Measurements from ENCODE around the gene SMIM8.
"Not testable (repeated sequence)": the region's sequence is repeated elsewhere in the genome, so short reads cannot be mapped to it uniquely, and the experiment has no call there.

SMIM8 gene, protein sequence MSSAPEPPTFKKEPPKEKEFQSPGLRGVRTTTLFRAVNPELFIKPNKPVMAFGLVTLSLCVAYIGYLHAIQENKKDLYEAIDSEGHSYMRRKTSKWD

DNA sequence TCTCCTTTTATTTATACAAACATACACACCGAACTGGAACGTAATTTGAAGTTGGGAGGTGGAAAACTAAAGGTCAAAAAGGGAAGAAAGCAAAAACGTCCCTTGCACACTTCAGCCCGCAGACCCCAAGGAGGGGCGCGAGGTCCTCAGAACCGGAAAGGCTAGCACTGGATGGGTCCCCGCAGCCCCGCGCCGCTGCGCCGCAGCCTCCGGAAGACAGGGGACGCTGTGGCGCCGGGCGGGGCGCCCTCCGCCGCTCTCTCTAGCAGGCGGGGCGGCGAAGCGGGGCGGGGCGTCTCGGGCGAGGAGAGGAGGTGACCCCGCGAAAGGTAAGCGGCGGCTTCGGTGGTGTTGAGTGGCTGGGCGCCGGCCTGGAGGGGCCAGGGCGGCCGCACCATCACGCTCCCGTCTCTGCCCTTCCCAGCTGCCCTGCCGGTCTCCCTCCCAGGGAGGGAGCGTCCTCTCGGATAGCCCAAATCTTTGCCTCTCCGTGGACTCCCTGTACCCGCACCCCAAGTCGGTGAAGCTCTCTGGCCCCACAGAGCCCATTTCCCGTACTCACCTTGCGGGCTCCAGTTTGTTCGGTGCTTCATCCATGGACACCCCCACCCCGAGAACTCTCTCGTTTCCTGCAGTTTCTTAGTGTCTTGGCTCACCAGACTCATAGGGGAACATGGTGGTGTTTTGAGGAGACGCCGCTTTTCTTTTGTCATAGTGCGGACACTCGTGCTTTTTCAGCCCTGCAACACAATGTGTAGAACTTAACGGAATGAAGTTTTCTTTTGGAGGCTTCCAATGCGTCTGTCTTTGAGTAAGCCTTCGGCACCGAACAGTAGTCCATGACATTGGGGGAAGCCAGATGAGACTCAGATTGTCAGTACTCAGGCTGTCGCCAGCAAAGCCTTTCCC lies at the start of gene SMIM8:
Gene SMIM8, plus strand, starts transcription at position 285 of the 909 bp plus-strand sequence. CDS start 14,444 bp downstream, outside the sequence.
- DNase-seq: peak; percentile 55

DNA sequence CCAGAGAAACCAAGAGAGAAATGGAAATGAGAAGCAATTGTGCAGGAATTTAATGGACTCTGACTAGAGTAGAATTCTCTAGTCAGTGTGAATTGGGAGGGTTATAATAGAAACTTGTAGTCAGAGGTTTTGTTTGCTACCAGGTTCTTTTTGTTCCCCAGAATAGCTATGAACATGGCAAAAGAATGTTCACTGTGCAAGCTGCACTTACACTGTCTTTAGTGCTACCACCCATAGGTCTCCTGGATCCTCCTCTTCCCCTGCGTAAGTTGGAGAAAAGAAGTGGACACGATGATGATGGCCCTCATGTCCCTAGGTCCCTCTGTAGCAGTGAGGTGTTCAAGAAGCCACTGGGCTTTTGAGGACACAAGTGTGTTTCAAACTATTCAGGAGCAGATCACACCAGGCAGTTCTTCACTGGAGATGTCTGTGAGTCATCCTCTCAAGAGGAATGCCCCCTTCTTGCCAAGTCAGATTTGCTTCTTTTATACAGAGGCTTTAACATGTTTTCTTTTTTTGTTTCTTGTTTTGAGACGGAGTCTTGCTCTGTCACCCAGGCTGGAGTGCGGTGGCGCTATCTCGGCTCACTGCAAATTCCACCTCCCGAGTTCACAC lies 47.6 kb upstream of the SMIM8 start:
- no peak for DNase-seq

DNA sequence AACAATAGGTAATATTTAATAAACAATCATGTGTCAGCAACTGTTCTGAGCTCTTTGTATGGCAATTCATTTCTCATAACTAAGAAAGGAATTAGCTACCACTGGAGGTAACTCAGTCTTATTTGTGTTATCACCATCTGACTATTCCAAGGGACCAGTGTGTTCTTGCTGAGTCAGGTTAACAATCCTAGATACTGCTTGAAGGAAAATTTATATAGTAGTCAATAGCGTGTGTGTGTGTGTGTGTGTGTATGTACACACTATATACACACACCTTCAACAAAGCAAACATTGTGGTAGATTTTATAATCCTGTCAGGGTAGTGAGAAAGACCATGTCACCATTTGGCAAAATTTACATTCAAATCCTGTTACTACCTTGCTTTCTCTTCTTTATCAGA lies 45.8 kb upstream of the SMIM8 start:
- no peak for DNase-seq

DNA sequence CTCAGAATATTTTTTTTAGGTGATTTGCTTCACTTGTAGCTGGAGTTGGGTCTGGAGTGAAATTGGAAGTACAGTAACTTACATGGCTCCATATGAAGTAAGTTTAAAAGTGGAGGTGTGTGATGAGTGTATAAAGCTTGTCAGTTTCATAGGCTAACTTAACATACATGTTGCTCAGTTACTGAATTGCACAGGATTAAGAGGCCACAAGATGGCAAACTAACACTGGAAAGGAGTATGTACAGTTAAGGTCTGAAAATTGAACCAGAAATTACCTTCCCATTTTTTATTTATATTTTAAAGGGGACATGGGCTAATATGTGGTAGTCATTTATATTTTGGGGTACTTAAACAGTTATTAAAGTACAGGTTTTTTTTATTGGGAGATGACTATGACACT lies 45.3 kb upstream of the SMIM8 start:
- no peak for DNase-seq

DNA sequence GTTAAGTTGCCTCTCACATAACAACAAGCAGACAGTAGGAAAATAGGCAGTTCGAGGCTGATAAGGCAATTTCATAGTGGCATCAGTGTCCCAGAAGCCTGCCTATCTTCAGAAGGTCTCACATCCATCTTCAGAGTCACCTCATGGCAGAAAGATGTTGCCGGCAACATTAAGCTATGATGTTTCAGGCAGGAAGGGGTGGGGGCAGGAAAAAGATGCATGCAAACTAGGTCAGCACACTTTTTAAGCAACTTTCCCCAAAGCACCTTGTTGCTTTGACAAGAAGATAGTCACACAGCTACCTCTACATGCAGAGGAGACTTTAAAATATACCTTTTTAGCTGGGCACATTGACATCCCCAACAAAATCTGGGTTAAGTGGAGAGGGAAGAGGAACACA lies 43.2 kb upstream of the SMIM8 start:
- DNase-seq: no peak

DNA sequence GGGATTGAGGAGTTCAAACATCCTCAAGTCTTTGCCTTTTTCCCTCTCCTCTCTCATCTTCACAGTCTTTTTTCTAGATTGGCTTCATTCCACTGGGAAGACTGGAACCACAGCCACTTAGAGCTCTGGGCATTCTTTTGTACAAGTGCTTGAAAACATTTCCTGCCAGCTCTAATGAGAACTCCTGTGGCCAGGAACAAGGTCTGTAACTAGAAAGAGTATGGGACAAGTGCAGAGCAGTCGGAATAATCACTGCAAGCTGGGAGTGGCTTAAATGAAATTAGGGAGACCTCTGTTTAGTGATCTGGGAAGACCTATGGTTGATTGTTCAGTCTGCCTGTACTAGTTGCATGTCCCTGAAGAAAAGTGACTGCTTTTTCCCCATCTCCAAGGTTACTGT lies 41.0 kb upstream of the SMIM8 start:
- DNase-seq: no peak

DNA sequence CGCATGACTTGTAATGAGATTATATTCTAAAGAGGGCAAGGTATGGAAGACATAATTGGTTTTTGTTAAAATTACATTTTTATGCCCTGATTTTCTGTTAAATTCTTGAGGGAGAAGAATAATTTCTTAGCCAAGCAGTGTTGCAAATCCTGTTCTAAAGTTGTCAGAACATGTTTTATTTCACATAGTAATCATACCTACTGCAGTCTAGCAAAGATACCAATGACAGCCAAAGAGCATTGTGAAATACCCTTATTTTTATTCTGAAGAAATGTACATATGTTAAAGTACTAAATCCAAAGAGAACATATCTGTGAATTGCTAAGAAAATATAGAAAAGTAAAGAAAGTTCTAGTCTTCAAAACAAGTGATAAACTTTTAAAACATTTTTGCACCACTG lies 39.6 kb upstream of the SMIM8 start:
- DNase-seq: no peak

DNA sequence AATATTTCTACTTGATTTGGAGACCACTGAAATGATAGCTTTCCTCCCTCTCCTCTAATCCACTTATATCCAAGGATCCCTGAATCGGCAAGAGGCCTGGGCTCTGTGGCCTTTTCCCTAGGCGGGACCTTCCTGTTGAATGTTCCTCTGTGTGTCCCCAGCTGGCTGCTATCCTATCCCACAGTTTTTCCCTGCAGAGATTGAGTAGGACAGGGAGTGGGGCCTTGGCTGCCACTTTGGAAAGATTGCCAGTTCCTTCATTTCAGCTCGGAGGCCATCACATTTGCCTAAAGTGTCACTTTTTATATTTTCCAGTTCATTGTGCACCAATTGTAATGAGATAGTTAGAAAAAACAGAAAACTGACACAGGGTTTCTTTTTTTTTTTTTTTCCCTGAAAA lies 38.9 kb upstream of the SMIM8 start:
- DNase-seq: no peak

DNA sequence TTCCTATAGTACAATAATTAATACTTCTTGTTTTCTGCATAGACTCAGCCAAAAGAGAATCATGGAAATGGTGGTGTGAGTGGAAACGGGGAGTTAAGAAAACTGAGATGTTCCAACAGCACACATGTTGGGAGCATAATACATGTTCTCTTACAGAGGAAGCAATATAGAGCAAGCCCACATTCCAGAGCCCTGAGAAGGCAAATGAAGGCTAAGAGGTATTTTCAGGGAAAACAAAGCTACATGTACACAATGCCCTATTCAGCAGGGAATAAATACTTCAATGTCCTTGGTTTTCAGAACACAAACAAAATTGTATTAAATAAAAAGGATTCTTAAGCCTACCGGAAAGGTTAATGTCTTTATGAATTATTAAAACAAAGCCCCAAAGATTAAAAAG lies 35.1 kb upstream of the SMIM8 start:
- DNase-seq: no peak

DNA sequence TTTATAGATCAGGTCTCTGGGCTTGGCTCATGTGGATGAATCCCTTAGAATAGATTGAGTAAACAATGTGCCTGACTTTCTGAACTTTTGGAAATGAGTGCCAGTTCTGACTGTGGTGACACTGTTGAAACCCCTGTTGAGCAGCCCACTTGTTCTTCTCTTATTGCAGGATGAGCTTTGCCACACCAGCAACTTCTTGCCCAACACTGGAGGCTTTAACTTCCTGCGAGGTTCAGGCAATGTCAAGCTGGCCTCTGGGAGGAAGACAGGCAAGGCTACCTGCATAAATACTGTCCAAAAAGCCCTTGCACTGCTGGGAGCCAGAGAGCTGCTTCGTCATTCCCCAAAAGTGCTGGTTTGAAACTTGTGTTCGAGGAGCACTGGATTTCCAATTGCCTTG lies 32.8 kb upstream of the SMIM8 start:
- DNase-seq: peak; percentile 35

DNA sequence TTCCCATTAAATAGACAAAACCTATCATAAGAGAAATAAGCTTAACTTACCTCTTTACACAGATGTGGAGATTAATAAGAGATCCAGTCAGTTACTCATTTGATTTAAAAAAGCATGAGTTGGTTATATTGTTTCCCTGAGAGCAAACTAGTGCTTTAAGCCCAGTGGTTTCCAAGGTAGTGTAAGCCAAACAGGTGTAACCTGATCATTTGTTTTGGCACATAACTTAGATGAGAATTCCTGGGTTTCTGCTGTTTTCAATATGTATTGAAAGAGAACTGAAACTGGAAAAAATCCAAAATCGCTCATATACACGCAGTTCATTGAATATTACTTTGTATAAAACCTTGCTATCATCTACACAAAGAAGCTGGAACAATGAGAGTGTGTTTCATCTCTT lies 30.5 kb upstream of the SMIM8 start:
- no peak for DNase-seq

DNA sequence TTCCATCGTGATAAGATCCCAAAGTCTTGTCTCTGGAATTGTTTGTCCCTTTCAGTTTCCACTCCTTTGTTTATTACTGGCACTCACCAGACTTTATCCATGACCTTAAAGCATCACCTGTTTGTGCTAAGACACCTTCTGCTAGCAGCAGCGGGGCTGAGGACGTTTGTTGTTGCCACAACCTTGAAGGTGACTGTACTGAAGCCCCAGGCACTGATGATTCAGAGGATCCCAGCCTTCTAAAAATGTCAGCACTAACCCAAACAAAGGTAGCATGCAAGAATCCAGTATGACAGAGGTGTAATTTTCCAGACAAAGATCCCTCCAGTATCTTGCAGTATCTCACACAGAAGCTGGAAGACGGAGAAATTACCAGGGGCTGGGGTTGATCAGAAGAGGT lies 28.9 kb upstream of the SMIM8 start:
- no peak for DNase-seq

DNA sequence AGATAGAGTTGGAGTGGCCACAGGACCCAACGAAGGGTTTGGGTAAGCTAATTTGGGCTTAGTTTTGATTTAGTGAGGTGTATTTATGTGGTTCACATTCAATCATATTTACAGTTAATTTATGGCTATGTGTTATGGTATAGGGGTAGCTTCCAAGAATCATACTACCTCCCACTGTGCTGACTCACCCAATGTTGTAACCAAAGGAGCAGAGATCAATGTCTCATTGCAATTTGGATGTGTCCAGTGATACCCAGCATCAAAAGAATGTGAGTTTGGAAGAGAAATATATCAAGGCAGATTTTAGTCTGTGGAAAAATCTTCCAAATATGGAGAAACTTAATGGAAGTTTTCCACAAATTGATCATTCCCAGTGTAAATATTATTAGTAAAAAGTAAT lies 25.3 kb upstream of the SMIM8 start:
- DNase-seq: no peak

DNA sequence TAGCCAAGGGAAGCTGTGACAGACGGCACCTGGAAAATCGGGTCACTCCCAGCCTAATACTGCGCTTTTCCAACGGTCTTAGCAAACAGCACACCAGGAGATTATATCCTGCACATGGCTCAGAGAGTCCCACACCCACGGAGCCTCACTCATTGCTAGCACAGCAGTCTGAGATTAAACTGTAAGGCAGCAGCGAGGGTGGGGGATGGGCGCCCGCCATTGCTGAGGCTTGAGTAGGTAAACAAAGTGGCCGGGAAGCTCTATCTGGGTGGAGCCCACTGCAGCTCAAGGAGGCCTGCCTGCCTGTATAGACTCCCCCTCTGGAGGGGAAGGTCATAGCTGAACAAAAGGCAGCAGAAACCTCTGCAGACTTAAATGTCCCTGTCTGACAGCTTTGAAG lies 21.1 kb upstream of the SMIM8 start:
- not testable (repeated sequence) for DNase-seq

DNA sequence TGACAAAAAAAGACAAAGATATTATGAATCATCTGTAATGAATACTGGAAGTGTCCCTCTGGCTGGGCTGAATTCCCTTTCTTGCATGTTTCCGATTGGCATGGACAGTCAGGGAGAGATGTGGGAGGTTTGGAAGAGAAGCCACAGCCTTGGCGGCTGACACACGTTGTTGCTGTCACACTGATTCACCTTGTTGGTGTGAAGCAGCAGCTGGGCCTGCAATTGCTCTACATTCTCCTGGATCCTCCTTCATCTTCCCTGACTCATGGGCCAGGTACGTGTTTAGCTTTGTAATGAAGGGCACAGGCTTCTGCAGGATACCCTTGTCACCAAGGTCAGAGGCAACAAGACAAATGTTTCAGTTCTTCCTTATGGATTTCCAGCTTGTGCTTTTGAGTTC lies 13.4 kb upstream of the SMIM8 start:
- no peak for DNase-seq

DNA sequence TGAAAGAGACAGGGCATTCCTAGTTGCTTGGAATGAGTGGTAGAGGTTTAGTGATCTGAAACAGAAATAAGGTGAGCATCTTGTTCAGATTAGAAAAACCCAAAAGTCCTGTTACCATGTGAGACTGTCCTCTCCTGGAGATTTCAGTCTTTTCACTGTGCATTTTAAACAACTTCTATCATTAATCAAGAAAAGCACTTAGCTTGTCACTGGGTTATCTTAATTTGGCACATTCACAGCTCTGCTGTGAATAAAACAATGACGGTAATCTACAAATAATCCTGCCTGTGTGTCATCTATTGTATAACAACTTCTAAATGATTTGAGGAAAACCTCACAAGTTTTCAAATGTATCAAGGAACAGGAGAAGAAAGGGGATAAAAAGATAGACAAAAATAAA lies 9.5 kb upstream of the SMIM8 start:
- no peak for DNase-seq

DNA sequence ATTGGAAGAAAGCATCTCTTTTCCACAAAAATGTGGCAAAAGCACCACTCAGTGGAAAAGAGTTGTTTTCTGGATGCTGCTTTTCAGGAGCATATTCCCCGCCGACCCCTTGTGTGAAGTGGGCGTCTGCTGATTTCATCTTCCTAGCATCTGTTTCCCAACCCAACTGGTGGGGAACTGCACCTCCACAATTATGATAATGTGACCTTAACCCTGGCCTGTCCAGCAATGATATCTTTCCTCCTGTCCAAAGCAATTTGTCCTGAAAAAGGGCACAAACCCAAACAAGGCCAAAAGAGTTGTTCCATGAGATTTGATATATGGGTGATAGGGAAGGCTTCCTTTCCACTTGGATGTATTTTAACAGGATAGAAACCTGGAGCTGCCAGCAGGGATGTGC lies 7.3 kb upstream of the SMIM8 start:
- no peak for DNase-seq

DNA sequence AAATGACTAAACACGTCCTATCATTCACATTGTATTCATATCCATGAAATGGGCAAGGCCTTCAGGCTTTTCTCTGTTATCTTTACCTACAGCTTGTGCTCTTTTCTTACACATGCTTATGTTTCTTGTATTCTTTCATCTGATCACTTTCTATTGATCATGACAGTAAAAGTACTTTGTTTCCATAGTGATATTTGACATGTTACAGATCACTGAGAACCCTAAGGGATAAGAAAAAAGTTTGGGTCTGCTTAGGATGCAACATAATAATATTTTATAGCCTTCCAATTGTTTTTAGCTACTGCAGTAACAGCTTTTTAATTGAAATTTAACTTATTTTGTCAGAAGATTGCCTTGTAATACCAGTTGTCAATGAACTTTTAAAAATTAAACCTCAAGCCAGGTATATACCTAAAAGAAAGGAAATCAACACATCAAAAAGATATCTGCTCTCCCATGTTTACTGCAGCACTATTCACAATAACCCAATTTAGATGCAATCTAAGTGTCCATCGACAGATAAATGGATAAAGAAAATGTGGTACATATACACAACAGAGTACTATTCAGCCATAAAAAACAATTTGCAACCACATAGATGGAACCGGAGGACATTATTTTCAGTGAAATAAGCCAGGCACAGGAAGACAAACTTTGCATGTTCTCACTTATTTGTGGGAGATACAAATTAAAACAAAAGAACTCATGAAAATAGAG lies 3.0 kb upstream of the SMIM8 start:
- DNase-seq: no peak

DNA sequence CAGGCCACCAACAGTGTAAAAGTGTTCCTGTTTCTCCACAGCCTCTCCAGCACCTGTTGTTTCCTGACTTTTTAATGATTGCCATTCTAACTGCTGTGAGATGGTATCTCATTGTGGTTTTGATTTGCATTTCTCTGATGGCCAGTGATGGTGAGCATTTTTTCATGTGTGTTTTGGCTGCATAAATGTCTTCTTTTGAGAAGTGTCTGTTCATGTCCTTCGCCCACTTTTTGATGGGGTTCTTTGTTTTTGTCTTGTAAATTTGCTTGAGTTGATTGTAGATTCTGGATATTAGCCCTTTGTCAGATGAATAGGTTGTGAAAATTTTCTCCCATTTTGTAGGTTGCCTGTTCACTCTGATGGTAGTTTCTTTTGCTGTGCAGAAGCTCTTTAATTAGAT lies 1.5 kb downstream of the SMIM8 start:
- DNase-seq: not testable (repeated sequence)

DNA sequence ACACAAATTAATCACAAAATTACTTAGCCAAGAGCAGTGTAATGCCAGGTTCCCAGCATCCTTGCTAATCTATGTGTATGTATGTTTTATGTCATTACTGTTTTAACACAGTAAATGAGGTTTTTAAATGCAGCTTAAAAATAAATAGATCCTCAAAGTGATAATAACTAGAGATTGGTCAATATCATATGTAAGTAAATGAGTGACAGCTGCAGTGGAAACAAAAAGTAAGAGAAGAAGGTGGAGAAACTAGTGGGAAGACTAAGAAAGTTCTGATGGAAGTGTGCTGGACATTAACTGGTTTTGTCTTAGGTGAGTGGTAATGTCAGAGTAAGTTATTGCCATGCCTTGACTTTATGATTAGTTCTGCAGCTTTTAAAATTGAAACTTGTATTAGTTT lies 8.6 kb downstream of the SMIM8 start:
- no peak for DNase-seq

DNA sequence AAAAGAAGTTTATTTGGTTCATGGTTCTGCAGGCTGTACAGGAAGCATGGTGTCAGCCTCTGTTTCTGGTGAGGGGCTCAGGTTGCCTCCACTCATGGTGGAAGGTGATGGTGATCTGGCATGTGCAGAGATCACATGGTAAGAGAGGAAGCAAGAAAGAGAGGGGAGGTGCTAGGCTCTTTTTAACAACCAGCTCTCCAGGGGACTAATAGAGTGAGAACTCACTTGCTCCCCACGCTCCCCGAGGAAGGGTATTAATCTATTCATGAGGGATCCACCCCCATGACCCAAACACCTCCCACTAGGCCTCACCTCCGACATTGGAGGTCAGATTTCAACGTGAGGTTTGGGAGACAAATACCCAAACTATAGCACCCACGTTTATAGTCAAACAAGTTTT lies 10.6 kb downstream of the SMIM8 start:
- DNase-seq: no peak

DNA sequence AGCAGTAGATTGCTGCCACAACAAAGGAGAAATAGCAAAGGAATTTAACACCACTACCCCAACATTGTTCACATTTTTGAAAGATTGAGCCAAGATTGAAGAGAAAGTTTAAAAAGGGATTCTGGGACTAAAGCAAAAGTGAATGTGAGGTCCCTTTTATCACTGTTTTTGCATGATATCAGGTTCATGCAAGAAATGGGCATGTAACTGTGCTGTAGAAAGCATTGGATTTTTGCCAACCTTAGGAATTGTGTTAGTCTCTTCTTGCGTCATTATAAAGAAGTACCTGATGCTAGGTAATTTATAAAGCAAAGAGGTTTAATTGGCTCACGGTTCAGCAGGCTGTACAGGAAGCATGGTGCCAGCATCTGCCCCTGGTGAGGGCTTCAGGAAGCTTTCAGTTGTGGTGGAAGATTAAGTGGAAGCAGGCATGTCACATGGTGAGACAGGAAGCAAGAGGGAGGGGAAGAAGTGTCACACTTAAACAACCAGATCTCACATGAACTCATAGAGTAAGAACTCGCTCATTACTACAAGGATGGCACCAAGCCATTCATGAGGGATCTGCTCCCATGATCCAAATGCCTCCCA lies 11.3 kb downstream of the SMIM8 start:
- peak; percentile 39 for DNase-seq

DNA sequence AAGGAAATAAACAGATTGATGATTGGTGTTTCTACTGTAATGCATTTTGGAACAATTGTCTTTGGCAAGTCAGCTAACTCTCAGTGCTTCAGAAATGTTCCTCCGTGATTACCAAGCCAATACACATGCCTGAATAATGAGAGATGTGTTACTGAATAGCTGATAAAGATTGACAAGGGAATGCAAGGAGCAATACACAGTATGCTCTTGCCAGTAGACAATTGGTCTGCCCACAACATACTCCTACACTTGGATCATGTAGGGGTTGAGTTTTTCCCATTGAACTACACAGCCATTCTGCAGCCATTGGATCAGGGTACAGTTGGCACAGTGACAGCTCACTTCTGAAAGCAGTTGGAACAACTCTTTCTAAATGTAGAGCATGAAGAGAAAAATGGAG lies 12.3 kb downstream of the SMIM8 start:
- no peak for DNase-seq

Data from MV-4-11 (cell line).